ENCODE results near the gene FAM200A. TPM values are rescaled to one million over a fixed set of nuclear protein-coding genes. Genes with fewer than 3 reads are reported as not detected.
"Not testable (repeated sequence)": the region's sequence is repeated elsewhere in the genome, so short reads cannot be mapped to it uniquely, and the experiment has no call there.

The FAM200A gene
- polyA plus RNA-seq (ENCODE audit: insufficient read length in 12 of 12): 10 to 100 TPM in 6 of 12 donors, 1 to 10 TPM in 5, not detected in 1; 9.3 to 12.2 (median 10.5) TPM
- long read RNA-seq, donor 1, transcript FAM200A-202 (2 exons, 2,480 nt): major isoform, 9 of 14 reads
- long read RNA-seq, donor 1, partial matches to known transcripts: 5 of 14 reads
- long read RNA-seq, donor 1, other reads (novel, unspliced or antisense): 0 of 14 reads
- long read RNA-seq, donor 2, transcript FAM200A-202 (2 exons, 2,480 nt): major isoform, 9 of 10 reads
- long read RNA-seq, donor 2, partial matches to known transcripts: 0 of 10 reads
- long read RNA-seq, donor 2, other reads (novel, unspliced or antisense): 0 of 10 reads
- long read RNA-seq, donor 3, partial matches to known transcripts: 0 of 4 reads
- long read RNA-seq, donor 3, other reads (novel, unspliced or antisense): 0 of 4 reads
- long read RNA-seq, donor 4: 0 reads
- long read RNA-seq, donor 5, transcript FAM200A-202 (2 exons, 2,480 nt): major isoform, 5 of 5 reads
- long read RNA-seq, donor 5, partial matches to known transcripts: 0 of 5 reads
- long read RNA-seq, donor 5, other reads (novel, unspliced or antisense): 0 of 5 reads
- long read RNA-seq, donor 6, partial matches to known transcripts: 0 of 3 reads
- long read RNA-seq, donor 6, other reads (novel, unspliced or antisense): 0 of 3 reads
- long read RNA-seq, donor 7, partial matches to known transcripts: 0 of 2 reads
- long read RNA-seq, donor 7, other reads (novel, unspliced or antisense): 0 of 2 reads
- long read RNA-seq, donor 8, partial matches to known transcripts: 0 of 4 reads
- long read RNA-seq, donor 8, other reads (novel, unspliced or antisense): 0 of 4 reads
- long read RNA-seq, donor 9, partial matches to known transcripts: 0 of 3 reads
- long read RNA-seq, donor 9, other reads (novel, unspliced or antisense): 0 of 3 reads
- long read RNA-seq, donor 10, partial matches to known transcripts: 6 of 8 reads
- long read RNA-seq, donor 10, other reads (novel, unspliced or antisense): 0 of 8 reads
- long read RNA-seq, donor 11, transcript FAM200A-202 (2 exons, 2,480 nt): major isoform, 6 of 6 reads
- long read RNA-seq, donor 11, partial matches to known transcripts: 0 of 6 reads
- long read RNA-seq, donor 11, other reads (novel, unspliced or antisense): 0 of 6 reads

DNA sequence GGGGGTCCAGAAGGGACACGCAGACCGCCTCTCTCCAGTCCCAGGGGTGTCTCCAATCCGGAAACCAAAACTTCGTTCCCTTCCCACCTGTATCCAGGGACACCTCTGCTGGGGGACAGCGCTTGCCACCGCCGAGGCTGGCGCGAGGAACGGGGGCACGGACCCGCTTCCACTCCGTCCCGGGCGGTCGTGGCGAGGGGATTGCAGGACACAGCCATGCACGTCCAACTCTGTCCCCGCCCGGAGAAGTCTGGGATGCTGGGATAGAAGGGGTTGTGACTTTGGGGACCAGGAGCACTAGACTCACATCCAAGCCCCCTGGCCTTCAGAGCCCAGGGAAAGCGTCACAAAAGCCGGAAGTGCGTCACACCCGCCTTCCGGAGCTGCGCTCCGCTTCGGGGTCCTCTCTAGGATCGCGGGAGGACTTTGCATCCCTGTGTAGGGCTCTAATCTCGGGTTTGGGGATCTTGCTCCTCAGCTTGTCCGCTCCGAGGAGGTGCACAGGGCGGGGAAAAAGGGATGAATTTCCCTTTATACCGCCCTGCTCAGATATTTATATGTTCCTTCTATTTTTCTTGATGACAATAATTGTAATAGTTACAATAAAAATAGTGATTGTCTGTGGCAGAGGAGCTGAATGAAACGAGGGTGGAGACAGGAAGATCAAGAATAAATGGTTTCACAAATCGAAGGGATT, at the start of gene FAM200A:
FAM200A (minus strand) TSS at position 348 of the 697 bp plus-strand sequence. CDS start 3,707 bp downstream, outside the sequence.
- peak; percentile 97 for DNase-seq

DNA sequence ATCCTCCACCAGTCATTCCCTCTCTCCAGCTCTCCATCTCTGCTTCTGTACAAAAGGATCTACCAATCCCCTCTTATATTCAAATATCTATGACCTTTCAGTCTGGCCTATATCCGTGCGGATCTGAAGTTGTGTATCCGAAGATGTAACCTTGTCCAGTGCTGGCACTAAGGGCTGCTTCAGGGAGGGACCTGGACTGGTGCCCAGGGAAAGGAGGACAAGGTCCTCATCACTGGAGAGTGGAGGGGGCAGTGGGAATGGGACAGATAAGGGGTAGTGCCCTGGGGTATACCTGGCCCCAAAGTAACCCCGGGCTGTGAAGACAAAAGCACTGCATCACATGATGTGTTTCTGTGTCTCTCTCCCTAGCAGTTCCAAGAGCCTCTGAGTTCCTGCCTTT, 47.9 kb upstream of the FAM200A start:
- no peak for DNase-seq

DNA sequence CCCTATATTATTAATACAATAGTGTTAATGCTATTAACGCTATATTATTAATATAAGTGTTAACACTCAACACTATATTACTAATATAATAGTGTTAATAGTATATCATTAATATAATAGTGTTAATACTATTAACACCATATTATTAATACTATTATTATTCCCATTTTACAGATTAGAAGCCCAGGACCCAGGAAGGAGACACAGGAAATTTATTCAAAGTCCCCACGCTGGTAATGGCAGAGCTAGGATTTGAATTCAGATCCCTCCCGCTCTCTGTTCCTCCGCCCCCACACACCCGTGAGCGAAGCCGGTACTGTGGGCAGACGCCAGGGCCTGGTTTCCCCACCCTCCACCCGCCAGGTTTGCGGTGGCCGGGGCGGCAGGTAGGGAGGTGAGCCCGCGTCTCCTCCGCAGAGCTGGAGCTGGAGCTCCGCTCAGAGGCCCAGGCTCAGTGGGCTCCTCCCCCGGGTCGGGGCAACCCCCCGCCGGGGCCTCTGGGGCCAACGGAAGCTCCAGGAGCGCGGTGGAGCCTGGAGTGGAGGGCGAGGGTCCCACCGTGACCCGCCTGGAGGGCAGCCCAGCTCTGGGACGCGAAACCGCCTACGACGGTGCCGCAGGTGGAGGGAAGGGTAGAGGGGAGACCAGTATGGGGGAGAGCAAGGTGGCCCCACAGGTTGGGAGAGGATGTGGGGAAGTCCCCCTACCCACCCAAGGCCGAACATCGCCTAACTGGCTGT, 46.0 kb upstream of the FAM200A start, which contains the start of gene TMEM225B:
TMEM225B (plus strand) TSS at position 506 of the 740 bp plus-strand sequence. CDS start 6,122 bp downstream, outside the sequence.
- DNase-seq: no peak

- DNase-seq: no peak
These were observed 44.6 kb upstream of the FAM200A start for GRCh38 chr7:99596408-99596955.

DNA sequence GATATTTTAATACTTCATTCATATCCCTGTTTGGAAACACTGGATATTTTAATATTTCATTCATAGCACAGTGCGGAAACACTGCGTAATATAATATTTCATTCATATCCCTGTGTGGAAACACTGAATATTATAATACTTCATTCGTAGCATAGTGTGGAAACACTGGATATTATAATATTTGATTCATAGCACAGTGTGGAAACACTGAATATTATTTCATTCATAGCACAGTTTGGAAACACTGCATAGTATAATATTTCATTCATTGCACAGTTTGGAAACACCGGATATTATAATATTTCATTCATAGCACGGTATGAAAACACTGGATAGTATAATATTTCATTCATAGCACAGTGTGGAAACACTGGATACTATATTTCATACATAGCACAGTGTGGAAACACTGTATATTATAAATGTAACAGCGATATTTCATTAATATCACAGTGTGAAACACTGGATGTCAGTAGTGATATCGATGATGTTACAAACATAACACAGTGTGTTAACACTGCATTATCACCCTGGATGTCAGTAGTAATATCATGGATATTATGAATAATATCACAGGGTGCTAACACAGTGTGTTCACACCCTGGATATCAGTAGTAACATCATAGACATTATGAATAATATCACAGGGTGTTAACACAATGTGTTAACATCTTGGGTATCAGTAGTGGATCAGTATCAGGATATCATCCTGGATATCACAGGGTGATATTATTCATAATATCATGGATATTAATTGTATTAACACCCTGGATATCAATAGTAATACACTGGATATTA, 43.2 kb upstream of the FAM200A start:
- no peak for DNase-seq

DNA sequence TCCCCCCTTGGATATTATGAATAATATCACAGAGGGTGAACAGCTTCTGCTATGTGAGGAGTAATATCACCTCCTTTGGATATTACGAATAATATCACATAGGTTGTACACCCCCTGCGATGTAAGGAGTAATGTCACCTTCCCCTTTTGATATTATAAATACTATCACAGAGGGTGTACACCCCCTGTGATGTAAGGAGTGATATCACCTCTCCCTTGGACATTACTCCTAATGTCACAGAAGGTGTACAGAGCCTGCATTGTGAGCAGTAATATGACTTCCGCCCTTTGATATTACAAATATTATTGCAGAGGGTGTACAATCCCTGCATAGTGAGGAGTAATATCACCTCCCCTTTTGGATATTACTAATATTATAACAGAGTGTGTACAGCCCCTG, 37.0 kb upstream of the FAM200A start:
- no peak for DNase-seq

DNA sequence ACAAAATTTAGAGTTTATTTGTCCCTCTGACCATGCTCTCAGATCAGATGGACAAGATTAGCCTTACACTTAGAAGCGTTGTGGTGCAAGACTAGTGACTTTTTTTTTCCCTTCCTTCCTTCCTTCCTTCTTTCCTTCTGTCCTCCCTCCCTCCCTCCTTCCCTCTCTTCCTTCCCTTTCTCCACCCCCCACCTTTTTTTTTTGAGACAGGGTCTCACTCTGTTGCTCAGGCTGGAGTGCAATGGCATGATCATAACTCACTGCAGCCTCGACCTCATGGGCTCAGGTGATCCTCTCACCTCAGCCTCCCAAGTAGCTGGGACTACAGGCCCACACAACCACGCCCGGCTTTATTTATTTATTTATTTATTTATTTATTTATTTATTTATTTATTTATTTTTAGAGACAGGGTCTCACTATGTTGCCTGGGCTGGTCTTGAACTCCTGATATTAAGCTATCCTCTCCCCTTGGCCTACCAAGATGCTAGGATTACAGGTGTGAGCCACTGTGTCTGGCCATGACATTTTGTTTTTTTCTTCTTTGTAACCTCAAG, 28.9 kb upstream of the FAM200A start:
- not testable (repeated sequence) for DNase-seq

- peak; percentile 49 for DNase-seq
These were observed 28.3 kb upstream of the FAM200A start for GRCh38 chr7:99579956-99580777.

DNA sequence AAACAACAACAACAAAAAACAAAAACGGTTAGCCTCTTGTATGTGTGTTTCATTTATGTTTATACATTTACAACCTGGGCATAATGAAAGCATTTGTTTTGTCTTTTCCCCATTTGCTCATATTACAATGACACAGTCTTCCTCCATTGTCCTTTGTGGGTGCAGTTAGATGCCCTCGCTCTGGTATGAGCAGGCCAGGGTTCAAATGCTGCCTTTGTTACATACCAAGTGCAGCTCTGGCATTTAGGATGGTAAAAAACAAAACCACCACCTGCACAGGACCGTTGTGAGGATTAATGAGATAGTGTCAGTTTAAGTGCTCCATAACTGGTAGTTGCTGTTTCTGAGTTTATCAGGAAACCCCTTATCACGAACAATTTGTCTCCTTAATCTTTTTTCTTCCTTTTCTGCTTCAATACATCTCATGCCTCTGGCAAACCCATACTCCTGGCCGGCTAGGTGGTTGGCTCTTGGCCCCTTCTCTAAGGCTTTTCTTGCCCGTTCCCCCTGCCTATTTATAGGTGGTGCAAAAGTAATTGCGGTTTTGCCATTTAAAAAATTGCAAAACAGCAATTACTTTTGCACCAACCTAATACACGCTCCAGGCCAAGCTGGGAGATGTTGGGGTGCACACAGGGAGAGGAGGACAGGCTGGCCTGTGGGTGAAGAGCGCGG, 27.5 kb upstream of the FAM200A start:
- DNase-seq: no peak

GRCh38 chr7:99576251-99576650, 24.3 kb upstream of the FAM200A start:
- no peak for DNase-seq

GRCh38 chr7:99573257-99573656, 21.3 kb upstream of the FAM200A start:
- no peak for DNase-seq

GRCh38 chr7:99571768-99572167, 19.9 kb upstream of the FAM200A start:
- no peak for DNase-seq

DNA sequence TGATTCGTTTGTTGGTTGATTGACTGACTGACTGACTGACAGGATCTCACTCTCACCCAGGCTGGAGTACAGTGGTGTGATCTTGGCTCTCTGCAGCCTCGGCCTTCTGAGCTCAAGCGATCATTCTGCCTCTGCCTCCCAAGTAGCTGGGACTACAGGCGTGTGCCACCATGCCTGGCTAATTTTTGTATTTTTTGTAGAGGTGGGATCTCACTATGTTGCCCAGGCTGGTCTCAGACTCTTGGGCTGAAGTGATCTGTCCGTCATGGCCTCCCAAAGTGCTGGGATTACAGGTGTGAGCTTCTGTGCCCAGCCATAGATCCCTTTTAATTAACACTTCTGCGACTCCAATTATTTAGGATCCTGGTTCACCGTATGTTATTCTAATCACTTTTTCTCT, 16.9 kb upstream of the FAM200A start:
- not testable (repeated sequence) for DNase-seq

- DNase-seq: no peak
These were observed 11.7 kb upstream of the FAM200A start for GRCh38 chr7:99563650-99564049.

DNA sequence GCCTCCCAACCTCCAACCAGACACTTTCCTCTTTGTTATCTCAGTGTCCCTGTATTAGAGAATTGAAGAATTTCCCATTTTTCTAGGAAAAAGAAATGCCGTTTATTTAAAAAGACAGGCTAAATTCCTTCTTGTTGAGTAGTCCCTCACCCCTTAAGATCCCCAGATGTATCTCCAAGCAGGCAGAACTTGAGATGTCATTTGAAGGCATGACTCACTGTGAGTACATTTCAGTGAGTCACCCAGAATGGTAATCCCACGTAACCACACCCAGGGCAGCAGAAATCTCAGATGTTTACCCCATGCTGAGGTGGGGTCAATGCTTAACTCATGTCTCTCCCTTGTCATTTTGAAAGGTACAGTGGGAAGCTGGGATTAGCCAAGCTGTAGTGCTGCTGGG, 10.9 kb upstream of the FAM200A start:
- DNase-seq: no peak

- no peak for DNase-seq
These were observed 10.3 kb upstream of the FAM200A start for GRCh38 chr7:99562114-99562784.

- no peak for DNase-seq
These were observed 9.8 kb upstream of the FAM200A start for GRCh38 chr7:99561737-99562051.
